Neural cell (in vitro differentiated cells): Measurements from ENCODE around the gene PNCK.

Experiments used
- EZH2 ChIP-seq: fragments of 200-600, 300-800 bp; shearing (Covaris generic), sonication (generic); IDR thresholded peaks from 2 replicates; pipeline ENCODE4 v1.6.1; 2014; ENCODE audit warnings: antibody characterized with exemption, low read length, borderline replicate concordance, mild to moderate bottlenecking; ENCODE audit not compliant: insufficient read depth, poor library complexity, severe bottlenecking
- MXI1 ChIP-seq: fragments of 450-650 bp; conservative IDR thresholded peaks from 2 replicates; pipeline ENCODE4 v1.6.1; 2014; ENCODE audit warnings: antibody characterized with exemption, mild to moderate bottlenecking; ENCODE audit not compliant: poor library complexity, severe bottlenecking
- REST ChIP-seq: IDR thresholded peaks from 2 replicates; pipeline ENCODE4 v1.6.1; 2012; ENCODE audit warnings: borderline replicate concordance
- SMC3 ChIP-seq: fragments of 450-650 bp; conservative IDR thresholded peaks from 2 replicates; pipeline ENCODE4 v1.6.1; 2014; ENCODE audit warnings: antibody characterized with exemption, mild to moderate bottlenecking, moderate library complexity; ENCODE audit not compliant: poor library complexity
- TAF1 ChIP-seq: IDR thresholded peaks from 2 replicates; pipeline ENCODE4 v1.6.1; 2012; ENCODE audit warnings: low read depth
- TF ChIP-seq, protein P1 (sequence below): fragments of 450-650 bp; IDR thresholded peaks from 2 replicates; pipeline ENCODE4 v1.5.1; 2014; ENCODE audit warnings: antibody characterized with exemption, mild to moderate bottlenecking, moderate library complexity; ENCODE audit not compliant: poor library complexity, severe bottlenecking

DNA sequence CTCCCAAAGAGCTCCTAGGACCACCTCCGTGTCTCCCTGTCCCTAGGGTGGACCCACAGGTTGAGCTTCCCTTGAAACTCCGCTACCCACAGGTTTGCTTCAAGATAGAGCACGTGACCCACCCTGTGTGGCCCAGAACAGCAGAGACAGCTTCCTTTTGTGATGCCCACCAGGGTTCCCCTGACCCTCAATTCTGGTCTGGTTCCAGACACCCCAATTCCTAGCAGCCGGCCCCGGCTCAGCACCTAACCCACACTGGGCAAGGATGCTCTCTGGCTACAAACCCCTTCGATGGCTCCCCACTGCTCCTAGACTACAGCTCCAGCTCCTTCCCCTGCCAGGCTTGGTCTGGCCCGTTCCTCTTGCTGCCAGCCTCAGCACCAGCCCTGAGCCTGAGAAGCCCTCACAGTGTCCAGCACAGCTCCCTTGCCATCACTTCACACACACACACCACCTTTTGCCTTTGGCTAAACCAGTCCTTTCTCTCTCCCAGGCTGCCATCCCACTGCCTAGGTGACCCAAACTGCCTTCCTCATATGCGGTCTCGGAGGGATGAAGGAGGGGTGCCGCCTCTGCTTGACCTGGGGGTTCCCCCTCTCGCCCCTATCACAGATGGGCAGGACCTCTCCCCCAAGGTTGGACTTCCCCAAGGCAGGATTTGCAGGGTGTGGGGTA lies 6.2 kb downstream of the PNCK start:
- no peak for TF ChIP-seq SMC3
- TF ChIP-seq TAF1 = no peak
- TF ChIP-seq, protein P1, sequence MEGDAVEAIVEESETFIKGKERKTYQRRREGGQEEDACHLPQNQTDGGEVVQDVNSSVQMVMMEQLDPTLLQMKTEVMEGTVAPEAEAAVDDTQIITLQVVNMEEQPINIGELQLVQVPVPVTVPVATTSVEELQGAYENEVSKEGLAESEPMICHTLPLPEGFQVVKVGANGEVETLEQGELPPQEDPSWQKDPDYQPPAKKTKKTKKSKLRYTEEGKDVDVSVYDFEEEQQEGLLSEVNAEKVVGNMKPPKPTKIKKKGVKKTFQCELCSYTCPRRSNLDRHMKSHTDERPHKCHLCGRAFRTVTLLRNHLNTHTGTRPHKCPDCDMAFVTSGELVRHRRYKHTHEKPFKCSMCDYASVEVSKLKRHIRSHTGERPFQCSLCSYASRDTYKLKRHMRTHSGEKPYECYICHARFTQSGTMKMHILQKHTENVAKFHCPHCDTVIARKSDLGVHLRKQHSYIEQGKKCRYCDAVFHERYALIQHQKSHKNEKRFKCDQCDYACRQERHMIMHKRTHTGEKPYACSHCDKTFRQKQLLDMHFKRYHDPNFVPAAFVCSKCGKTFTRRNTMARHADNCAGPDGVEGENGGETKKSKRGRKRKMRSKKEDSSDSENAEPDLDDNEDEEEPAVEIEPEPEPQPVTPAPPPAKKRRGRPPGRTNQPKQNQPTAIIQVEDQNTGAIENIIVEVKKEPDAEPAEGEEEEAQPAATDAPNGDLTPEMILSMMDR = no peak
- no peak for TF ChIP-seq REST
- TF ChIP-seq MXI1 = no peak
- TF ChIP-seq EZH2 = no peak
